K562 (cell line): Measurements from ENCODE around the gene SMURF1. TPM values are rescaled to one million over a fixed set of nuclear protein-coding genes. Genes with fewer than 3 reads are reported as not detected.

Source experiments
- ATAC-seq: fragments of 200-7000 bp; cut with Tn5 transposase; 3 replicates; pipeline ENCODE4 v1.9.1; 2020; ENCODE audit warnings: moderate library complexity
- BruUV-seq: library from RNA; stranded (reverse); fragments of 400-500 nt; replicated peaks from 2 replicates; lab custom pipeline; 2021; lab: Mats Ljungman, UMichigan
- CTCF ChIA-PET: fragments of 300-600 bp; formaldehyde crosslinking; extraction: SDS; loops from one replicate; lab custom pipeline; 2021; ENCODE audit warnings: low intra/inter-chr PET ratio; lab: Yijun Ruan, JAX
- POLR2A ChIA-PET: fragments of 300-600, 350-650 bp; sonication (Branson Sonifier 250); formaldehyde crosslinking; extraction: SDS; loops from one replicate; lab custom pipeline; 2021; ENCODE audit warnings: antibody characterized with exemption, inconsistent platforms; lab: Yijun Ruan, JAX
- DNase-seq, 4 experiments: peaks; one replicate each; pipeline versions ENCODE4 v3.0.0 to v3.0.0-alpha.2; 2011 to 2018; ENCODE audit warnings: low spot score in 3 of 4, mixed read lengths in 3 of 4; ENCODE audit errors: extremely low read depth in 1 of 4
- FAIRE-seq: peaks from 2 replicates; lab custom pipeline; 2011; peaks lifted over from hg19 to GRCh38; lab: Jason Lieb, UNC
- H2AFZ ChIP-seq: 2 replicates; pipeline ENCODE4 v1.6.0; 2011; ENCODE audit warnings: low read depth, low read length, control low read depth, inconsistent platforms
- H3K27ac ChIP-seq: fragments of 200-600 bp; 3 replicates; pipeline ENCODE4 v1.8.0; 2011; ENCODE audit warnings: low read depth, mild to moderate bottlenecking, control low read depth, inconsistent platforms, low read length, moderate library complexity, mixed read lengths; ENCODE audit errors: extremely low read depth
- H3K27me3 ChIP-seq, 2 experiments: fragments of 300-600 bp in 1 of 2; 2 replicates in 1 of 2; 3 replicates in 1 of 2; pipeline versions ENCODE4 v1.6.0 to v1.8.0; 2011; ENCODE audit warnings: inconsistent platforms in 2 of 2, low read length in 2 of 2, mild to moderate bottlenecking in 1 of 2, mixed read lengths in 1 of 2, moderate library complexity in 1 of 2; ENCODE audit not compliant: control insufficient read depth in 2 of 2, insufficient read depth in 2 of 2
- H3K36me3 ChIP-seq: fragments of 300-600 bp; 3 replicates; pipeline ENCODE4 v1.8.0; 2011; ENCODE audit warnings: mild to moderate bottlenecking, low read length, inconsistent platforms; ENCODE audit not compliant: control insufficient read depth, insufficient read depth
- H3K4me1 ChIP-seq, 2 experiments: fragments of 200-600 bp in 1 of 2; replicated peaks in 1 of 2; 2 replicates in 1 of 2; 3 replicates in 1 of 2; pipeline versions ENCODE4 v1.5.1 to v1.8.0; 2011; ENCODE audit warnings: inconsistent platforms in 2 of 2, low read length in 2 of 2, mild to moderate bottlenecking in 1 of 2, mixed read lengths in 1 of 2, moderate library complexity in 1 of 2; ENCODE audit not compliant: control insufficient read depth in 2 of 2, insufficient read depth in 2 of 2
- H3K4me2 ChIP-seq: 2 replicates; pipeline ENCODE4 v1.6.1; 2011; ENCODE audit warnings: low read length, control low read depth, inconsistent platforms, mixed read lengths; ENCODE audit not compliant: insufficient read depth
- H3K4me3 ChIP-seq: fragments of 200-600 bp; sonication (generic), shearing (Covaris generic); 2 replicates; pipeline ENCODE4 v1.5.1; 2016; ENCODE audit warnings: control low read depth, inconsistent platforms
- H3K79me2 ChIP-seq: fragments of 200-600 bp; 3 replicates; pipeline ENCODE4 v1.8.0; 2011; ENCODE audit warnings: low read length, inconsistent platforms; ENCODE audit not compliant: control insufficient read depth, insufficient read depth
- H3K9ac ChIP-seq, 2 experiments: 2 replicates each; pipeline versions ENCODE4 v1.6.0 to v1.6.1; 2011; ENCODE audit warnings: low read depth in 2 of 2, low read length in 2 of 2, control low read depth in 1 of 2, inconsistent platforms in 1 of 2, mild to moderate bottlenecking in 1 of 2, mixed read lengths in 1 of 2; ENCODE audit not compliant: insufficient read depth in 1 of 2
- H3K9me1 ChIP-seq: one replicate; pipeline ENCODE4 v1.6.0; 2011; ENCODE audit warnings: inconsistent platforms, mild to moderate bottlenecking, low read length, moderate library complexity; ENCODE audit not compliant: control insufficient read depth, insufficient read depth
- H3K9me3 ChIP-seq: replicated peaks from 2 replicates; pipeline ENCODE4 v1.5.1; 2011; ENCODE audit warnings: low read depth, low read length, inconsistent platforms; ENCODE audit not compliant: control insufficient read depth, insufficient read depth
- H4K20me1 ChIP-seq: replicated peaks from 2 replicates; pipeline ENCODE4 v1.6.1; 2011; ENCODE audit warnings: low read length, inconsistent platforms, mixed read lengths; ENCODE audit not compliant: control insufficient read depth, insufficient read depth
- CHCHD3 ChIP-seq: fragments of 250-450 bp; sonication (Bioruptor Pico); IDR thresholded peaks from 2 replicates; pipeline ENCODE4 v2.1.2; 2022; ENCODE audit warnings: mild to moderate bottlenecking
- GATAD2B ChIP-seq: fragments of 450-650 bp; IDR thresholded peaks from 2 replicates; pipeline ENCODE4 v1.6.1; 2017; ENCODE audit warnings: mild to moderate bottlenecking, borderline replicate concordance
- MCM2 ChIP-seq: fragments of 450-650 bp; IDR thresholded peaks from 2 replicates; pipeline ENCODE4 v1.6.1; 2017; ENCODE audit warnings: low read depth, mild to moderate bottlenecking
- RBM25 ChIP-seq: fragments of 200-400 bp; formaldehyde crosslinking; IDR thresholded peaks from 2 replicates; pipeline ENCODE4 v1.6.1; 2018; ENCODE audit warnings: low read length, low read depth, moderate library complexity; ENCODE audit not compliant: severe bottlenecking
- RFX7 ChIP-seq: fragments of 250-450 bp; sonication (Bioruptor Pico); IDR thresholded peaks from 2 replicates; pipeline ENCODE4 v1.5.1; 2021; ENCODE audit warnings: mild to moderate bottlenecking
- SMC3 ChIP-seq: conservative IDR thresholded peaks from 2 replicates; pipeline ENCODE4 v1.6.1; 2011; ENCODE audit warnings: low read depth, low read length, improper control_type of control experiment; ENCODE audit not compliant: insufficient read depth
- TAF9B ChIP-seq: fragments of 450-650 bp; IDR thresholded peaks from 2 replicates; pipeline ENCODE4 v1.6.1; 2018; ENCODE audit warnings: mild to moderate bottlenecking; ENCODE audit not compliant: partially characterized antibody
- ZC3H4 ChIP-seq: sonication (generic); formaldehyde crosslinking; IDR thresholded peaks from 2 replicates; pipeline ENCODE4 v1.9.0; 2021; ENCODE audit warnings: missing genetic modification reagents, borderline replicate concordance
- ZNF263 ChIP-seq: sonication (generic); formaldehyde crosslinking; IDR thresholded peaks from 2 replicates; pipeline ENCODE4 v1.8.0; 2022; ENCODE audit warnings: mild to moderate bottlenecking, missing genetic modification reagents, borderline replicate concordance
- ZNF668 ChIP-seq: fragments of 250-450 bp; sonication (Bioruptor Pico); IDR thresholded peaks from 2 replicates; pipeline ENCODE4 v1.8.0; 2022; ENCODE audit warnings: mild to moderate bottlenecking, inconsistent platforms
- ZNF76 ChIP-seq: fragments of 250-450 bp; sonication (Bioruptor Pico); IDR thresholded peaks from 2 replicates; pipeline ENCODE4 v1.4.0; 2020; ENCODE audit warnings: mild to moderate bottlenecking, moderate library complexity, borderline replicate concordance
- WGBS: fragments of 100-300 bp; shearing (Covaris generic); methylation state at CpG from one replicate; pipeline ENCODE4 v1.1.6; 2016; ENCODE audit warnings: low coverage, mixed read lengths; ENCODE audit not compliant: insufficient coverage; ENCODE audit errors: missing lambda C conversion rate; 5-methylcytosine and 5-hydroxymethylcytosine counted together
- in situ Hi-C: fragments of 300-500 bp; cut with MboI; formaldehyde crosslinking; loops from 4 replicates; pipeline ENCODE4 v1.15.0; 2018; ENCODE audit warnings: inconsistent platforms, mixed read lengths
- intact Hi-C: fragments of 100-400 bp; cut with micrococcal nuclease; formaldehyde crosslinking; loops from 2 replicates; pipeline ENCODE4 v1.14.2; 2022
- polyA plus RNA-seq, 8 experiments: library from polyadenylated mRNA; depleted of rRNA in 4 of 8; stranded (reverse) in 5 of 8; unstranded in 3 of 8; fragments of >200 nt; fragmentation: Nextera tagmentation in 2 of 8; fragmentation: Illumina TruSeq in 1 of 8; extraction: Ambion mirVana in 2 of 8; extraction: Trizol in 1 of 8; gene quantifications; 2 replicates each; pipeline versions ENCODE4 v1.2.1 to v1.2.3, GENCODE V29; 2011 to 2014; ENCODE audit warnings: inconsistent platforms in 1 of 8, missing spikeins in 1 of 8
- total RNA-seq, 7 experiments: library from RNA; depleted of rRNA in 6 of 7; stranded (reverse); fragments of >200 nt in 6 of 7; fragmentation: Illumina TruSeq in 2 of 7; extraction: Trizol in 2 of 7; gene quantifications; 2 replicates each; pipeline versions ENCODE4 v1.2.1 to v1.2.3, GENCODE V29; 2011 to 2021; ENCODE audit warnings: low replicate concordance in 1 of 7
- TF ChIP-seq, protein P1 (sequence below): fragments of 450-650 bp; formaldehyde crosslinking; IDR thresholded peaks from 2 replicates; pipeline ENCODE4 v1.4.0; 2020; ENCODE audit warnings: mild to moderate bottlenecking, moderate library complexity
- TF ChIP-seq, protein P2 (sequence below): fragments of 450-650 bp; IDR thresholded peaks from 2 replicates; pipeline ENCODE4 v1.7.1; 2018; ENCODE audit warnings: mild to moderate bottlenecking, low read depth; ENCODE audit not compliant: partially characterized antibody
- TF ChIP-seq, protein P3 (sequence below), 3 experiments: IDR thresholded peaks in 2 of 3; conservative IDR thresholded peaks in 1 of 3; 2 replicates each; pipeline ENCODE4 v1.5.1; 2011 to 2012; ENCODE audit warnings: low read length in 3 of 3, mild to moderate bottlenecking in 3 of 3, control low read depth in 2 of 3, improper control_type of control experiment in 1 of 3, inconsistent platforms in 1 of 3, low read depth in 1 of 3, mixed read lengths in 1 of 3, moderate library complexity in 1 of 3; ENCODE audit not compliant: insufficient read depth in 2 of 3

Gene SMURF1
- total and polyA plus RNA-seq, 9 of the 15 experiments (the other 6 are each of a cell fraction or from before 2014, with no cell fraction given), result 1.0 to 20.1 (median 12.6) TPM

- no peak for TF ChIP-seq ZC3H4 (CRISPR knock-in tag)
- TF ChIP-seq, protein P1, sequence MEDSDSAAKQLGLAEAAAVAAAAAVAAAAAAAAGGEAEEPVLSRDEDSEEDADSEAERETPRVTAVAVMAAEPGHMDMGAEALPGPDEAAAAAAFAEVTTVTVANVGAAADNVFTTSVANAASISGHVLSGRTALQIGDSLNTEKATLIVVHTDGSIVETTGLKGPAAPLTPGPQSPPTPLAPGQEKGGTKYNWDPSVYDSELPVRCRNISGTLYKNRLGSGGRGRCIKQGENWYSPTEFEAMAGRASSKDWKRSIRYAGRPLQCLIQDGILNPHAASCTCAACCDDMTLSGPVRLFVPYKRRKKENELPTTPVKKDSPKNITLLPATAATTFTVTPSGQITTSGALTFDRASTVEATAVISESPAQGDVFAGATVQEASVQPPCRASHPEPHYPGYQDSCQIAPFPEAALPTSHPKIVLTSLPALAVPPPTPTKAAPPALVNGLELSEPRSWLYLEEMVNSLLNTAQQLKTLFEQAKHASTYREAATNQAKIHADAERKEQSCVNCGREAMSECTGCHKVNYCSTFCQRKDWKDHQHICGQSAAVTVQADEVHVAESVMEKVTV (CRISPR knock-in tag), result no peak
- TF ChIP-seq ZNF668 (CRISPR knock-in tag), result no peak
- TF ChIP-seq GATAD2B, result no peak
- TF ChIP-seq, all 486 proteins: peak for 0
Measured at GRCh38 chr7:99037327-99037940, 106.5 kb downstream of the SMURF1 start (continued).

GRCh38 chr7:99036546-99037111, 107.3 kb downstream of the SMURF1 start:
- Histone ChIP-seq H4K20me1 (peaks cover 10% of the 10 kb centered on the region; the same call in 1 of the 2 replicates), H3K27me3 (no peaks in the 10 kb centered on the region), H3K79me2 (no peaks in the 10 kb centered on the region), H3K4me3 (no peak overlapping the region), H3K27ac (no peak overlapping the region), H3K9me1 (no peaks in the 10 kb centered on the region), H3K9me3 (no peaks in the 10 kb centered on the region), H3K36me3 (peaks cover 93% of the 10 kb centered on the region), H3K4me2 (no peak overlapping the region), H3K9ac (no peak overlapping the region), H2AFZ (no peak overlapping the region), H3K4me1 (no peaks in the 10 kb centered on the region; a peak in 4 of 5 replicates)
- FAIRE-seq (no peak), DNase-seq (peak; percentile 35 to 47 (median 44)), ATAC-seq (peak; percentile 71)
- POLR2A ChIA-PET, result interaction anchor here (0.7 to 1.4 kb wide), 3 partner anchors 22 to 370 kb away, joined by 4 read pairs; no protein-coding TSS in a partner anchor
- in situ Hi-C loops (no loop called here), intact Hi-C loops (no loop called here)
- WGBS, result 93% methylated on average over 11 of the region's 11 CpGs
- BruUV-seq, result no TSS peak
- CTCF ChIA-PET, result no interaction called here
- TF ChIP-seq SMC3 (0 out of 2 replicates have a peak, but pooled peaks have one; percentile 13), ZNF76 (no peak), RFX7 (no peak), MCM2 (no peak), RBM25 (no peak), ZNF263 (no peak), TAF9B (no peak), CHCHD3 (no peak)
- TF ChIP-seq, protein P2, sequence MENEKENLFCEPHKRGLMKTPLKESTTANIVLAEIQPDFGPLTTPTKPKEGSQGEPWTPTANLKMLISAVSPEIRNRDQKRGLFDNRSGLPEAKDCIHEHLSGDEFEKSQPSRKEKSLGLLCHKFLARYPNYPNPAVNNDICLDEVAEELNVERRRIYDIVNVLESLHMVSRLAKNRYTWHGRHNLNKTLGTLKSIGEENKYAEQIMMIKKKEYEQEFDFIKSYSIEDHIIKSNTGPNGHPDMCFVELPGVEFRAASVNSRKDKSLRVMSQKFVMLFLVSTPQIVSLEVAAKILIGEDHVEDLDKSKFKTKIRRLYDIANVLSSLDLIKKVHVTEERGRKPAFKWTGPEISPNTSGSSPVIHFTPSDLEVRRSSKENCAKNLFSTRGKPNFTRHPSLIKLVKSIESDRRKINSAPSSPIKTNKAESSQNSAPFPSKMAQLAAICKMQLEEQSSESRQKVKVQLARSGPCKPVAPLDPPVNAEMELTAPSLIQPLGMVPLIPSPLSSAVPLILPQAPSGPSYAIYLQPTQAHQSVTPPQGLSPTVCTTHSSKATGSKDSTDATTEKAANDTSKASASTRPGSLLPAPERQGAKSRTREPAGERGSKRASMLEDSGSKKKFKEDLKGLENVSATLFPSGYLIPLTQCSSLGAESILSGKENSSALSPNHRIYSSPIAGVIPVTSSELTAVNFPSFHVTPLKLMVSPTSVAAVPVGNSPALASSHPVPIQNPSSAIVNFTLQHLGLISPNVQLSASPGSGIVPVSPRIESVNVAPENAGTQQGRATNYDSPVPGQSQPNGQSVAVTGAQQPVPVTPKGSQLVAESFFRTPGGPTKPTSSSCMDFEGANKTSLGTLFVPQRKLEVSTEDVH, result no peak
- TF ChIP-seq, protein P3, sequence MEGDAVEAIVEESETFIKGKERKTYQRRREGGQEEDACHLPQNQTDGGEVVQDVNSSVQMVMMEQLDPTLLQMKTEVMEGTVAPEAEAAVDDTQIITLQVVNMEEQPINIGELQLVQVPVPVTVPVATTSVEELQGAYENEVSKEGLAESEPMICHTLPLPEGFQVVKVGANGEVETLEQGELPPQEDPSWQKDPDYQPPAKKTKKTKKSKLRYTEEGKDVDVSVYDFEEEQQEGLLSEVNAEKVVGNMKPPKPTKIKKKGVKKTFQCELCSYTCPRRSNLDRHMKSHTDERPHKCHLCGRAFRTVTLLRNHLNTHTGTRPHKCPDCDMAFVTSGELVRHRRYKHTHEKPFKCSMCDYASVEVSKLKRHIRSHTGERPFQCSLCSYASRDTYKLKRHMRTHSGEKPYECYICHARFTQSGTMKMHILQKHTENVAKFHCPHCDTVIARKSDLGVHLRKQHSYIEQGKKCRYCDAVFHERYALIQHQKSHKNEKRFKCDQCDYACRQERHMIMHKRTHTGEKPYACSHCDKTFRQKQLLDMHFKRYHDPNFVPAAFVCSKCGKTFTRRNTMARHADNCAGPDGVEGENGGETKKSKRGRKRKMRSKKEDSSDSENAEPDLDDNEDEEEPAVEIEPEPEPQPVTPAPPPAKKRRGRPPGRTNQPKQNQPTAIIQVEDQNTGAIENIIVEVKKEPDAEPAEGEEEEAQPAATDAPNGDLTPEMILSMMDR (IDR thresholded peaks at IDR 0.05 in 2 of 3, conservative IDR thresholded peaks at IDR 0.05 in 1 of 3; ENCODE audit: insufficient read depth in 2 of 3, low read depth in 1 of 3, low read length in 3 of 3), result peak; percentile 43 to 53 (median 49)
